HG03575 (cell line): Measurements from ENCODE around the gene IKBKE.

Experiments used
- ATAC-seq: cut with Tn5 transposase; IDR thresholded peaks from one replicate; pipeline ENCODE4 v1.9.1; 2021; ENCODE audit not compliant: unreplicated experiment, insufficient number of reproducible peaks, low FRiP score; ENCODE audit errors: extremely low read depth

Gene IKBKE

DNA sequence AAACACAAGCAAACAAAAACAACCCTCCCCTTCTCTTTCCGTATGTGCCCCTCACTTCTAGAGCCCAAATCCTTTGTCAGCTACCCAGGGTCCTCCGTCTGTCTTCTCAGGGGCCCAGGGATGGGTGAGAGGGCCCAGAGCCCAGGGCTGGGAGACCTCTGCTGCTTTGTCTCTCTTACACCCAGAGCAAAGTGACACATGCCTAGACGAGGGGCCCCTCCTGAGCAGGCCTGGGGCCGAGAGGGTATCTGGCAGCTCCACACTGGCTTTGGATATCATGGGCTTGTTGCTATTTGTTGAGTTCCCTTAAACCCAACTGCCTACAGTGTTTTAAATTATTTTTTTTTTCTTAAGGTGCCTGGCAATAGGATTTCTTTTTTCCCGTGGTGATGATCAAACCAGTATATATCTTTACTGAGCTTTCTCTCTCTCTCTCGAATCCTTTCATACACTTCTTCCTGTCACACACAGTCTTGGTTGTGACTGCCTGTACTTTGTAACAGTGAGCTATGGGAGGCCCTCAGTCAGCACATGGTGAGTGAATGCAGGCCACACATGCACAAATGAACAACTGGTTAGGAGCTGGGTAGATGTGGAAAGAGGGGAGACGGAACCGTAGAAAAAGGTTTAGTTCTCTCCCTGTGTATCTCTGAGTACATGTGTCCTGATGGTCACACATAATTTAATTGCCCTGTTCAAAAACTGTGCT, 51.6 kb downstream of the IKBKE start:
- no peak for ATAC-seq

DNA sequence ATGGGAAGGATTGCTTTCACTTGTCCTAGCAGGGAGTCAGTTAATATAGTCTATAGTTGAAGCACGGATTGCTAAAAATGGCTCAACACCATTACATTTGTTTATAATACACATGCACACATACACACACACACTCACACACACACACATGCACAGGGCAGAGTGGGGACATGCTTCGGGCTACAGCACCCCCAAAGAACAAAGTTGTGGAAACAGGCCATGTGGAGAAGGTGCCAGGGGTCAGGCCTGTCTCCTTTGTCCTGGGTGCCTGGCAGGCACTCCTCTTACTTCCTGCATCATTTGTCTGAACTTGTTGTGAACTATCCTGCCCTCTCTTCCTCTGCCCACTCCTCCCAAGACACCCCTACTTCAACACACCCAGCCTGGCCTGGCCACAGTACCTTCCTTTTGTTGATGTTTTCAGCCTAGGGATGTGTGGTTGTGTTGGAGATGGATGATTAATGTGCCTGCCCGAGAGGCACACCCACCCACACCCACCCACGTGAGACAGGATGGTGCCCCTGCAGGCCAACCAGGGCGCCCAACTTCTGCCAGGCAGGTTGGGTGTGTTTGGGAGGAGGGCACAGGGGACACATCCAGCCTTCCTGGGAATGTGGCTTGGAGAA, 54.6 kb downstream of the IKBKE start:
- ATAC-seq: no peak

DNA sequence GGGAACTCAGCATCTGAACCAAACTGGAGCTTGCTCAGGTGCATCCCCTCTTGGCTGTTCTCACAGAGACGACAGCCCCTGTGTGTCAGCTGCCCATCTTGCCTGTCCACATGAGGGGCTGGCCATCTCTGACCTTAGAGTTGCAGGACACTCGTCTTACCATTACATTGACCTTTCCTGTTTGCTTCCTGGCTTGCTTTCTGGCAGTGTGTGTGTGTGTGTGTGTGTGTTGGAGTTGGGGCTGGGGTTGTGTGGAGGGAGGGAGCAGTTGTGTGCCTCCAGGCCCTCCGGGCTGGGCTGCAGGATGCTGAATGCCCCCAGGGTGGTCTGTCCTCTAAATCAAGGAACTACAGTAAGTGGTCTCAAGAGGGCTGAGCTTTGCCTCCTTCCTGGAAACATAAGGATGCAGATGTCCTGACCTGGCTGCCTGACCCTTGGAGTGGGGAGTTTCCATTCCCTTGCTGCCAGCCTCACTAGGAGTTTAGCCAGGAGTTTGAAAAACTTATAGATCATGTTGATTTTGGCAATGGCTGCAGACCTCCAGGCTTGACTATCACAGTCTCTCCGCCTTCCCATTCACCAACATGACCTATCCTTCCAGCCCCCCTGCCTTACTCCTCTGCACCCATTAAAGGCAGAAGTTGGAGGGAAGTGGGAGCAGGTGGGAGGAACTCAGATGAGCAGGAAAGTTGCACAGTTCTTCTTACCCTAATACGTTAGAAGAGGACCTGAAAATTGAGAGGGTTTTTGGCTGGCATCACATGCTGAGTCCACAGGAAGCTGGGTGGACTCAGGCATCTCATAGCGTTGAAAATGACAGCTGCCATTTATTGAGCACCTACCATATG, 56.0 kb downstream of the IKBKE start:
- ATAC-seq: no peak

DNA sequence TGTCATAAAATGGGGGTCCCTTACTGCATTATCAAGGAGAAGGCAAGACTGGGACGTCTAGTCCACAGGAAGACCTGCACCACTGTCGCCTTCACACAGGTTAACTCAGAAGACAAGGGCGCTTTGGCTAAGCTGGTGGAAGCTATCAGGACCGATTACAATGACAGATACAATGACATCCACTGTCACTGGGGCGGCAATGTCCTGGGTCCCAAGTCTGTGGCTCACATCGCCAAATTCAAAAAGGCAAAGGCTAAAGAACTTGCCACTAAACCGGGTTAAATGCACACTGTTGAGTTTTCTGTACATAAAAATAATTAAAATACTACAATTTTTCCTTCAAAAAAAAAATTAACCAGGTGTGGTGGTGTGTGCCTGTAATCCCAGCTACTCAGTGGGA, 59.1 kb downstream of the IKBKE start:
- no peak for ATAC-seq

DNA sequence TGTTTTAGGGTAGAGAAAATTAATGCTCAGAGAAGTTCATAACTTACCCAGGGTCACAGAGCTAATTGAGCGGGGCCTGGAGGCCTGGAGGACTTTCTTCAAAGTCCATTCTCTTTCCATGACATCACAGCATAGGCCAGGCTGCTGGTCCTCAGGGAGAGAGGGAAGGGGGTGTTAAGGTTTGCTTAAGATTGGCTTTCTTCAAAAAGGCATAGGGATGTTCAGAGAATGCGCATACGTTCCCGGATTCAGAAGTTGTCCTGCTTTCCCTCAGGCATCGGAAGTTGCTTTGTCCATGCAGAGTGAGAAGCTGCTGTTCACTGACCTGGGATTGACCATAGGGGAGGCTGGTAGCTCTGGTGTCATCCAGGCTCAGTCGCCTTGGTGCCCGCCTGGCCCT, 62.1 kb downstream of the IKBKE start:
- no peak for ATAC-seq

DNA sequence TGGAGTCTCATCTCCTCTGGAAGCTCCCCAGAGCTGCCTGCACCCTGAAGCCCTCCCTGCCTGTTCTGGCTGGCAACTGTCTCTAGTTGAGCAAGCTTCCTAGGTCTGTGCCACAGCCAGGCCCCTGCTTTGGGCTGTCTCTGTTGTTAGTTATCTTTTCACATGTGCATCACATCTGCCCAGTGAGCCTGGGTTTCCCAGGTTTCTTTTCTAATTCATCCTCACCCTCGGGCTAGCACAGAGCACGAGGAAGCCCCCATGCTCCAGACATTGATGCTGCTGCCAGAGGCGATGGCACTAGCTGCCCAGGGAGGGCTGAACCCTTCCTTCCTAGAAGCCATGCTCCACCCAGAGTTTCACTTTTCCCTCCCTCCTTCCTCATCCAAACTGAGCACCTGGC, 64.3 kb downstream of the IKBKE start:
- no peak for ATAC-seq

DNA sequence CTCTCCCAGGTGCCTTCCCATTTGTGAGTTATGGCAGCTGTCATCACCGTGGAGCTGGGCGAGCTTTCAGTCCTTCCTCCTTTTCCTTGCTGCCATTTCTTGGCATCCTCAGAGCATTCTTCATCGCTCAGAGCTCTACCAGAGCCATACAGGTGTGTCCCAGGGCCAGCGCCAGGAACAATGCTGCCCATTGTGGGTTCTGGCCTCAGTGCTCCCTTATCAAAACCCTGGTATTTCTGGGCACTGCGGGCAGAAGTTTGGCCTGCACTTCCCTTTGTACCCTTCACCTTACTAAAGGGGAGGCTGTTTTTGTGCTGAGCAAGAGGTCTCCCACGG, 65.5 kb downstream of the IKBKE start:
- no peak for ATAC-seq

DNA sequence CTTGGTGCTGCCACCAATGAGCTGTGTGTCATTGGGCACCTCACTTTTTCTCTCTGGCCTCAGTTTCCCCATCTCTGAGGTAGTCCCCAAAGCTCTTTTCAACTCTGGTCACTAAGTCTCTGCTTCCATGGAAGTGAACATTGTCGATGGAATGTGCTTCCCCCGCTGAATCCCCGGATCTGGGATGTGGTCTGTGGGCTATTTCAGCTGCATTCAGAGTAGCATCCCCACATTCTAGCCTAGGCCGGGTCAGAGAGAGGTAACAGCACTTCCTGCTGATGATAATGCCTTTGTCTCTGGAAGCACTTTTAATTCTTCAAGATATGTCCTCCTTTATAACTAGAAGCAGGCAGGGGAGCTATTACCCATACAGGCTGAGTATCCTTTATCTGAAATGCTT, 66.9 kb downstream of the IKBKE start:
- ATAC-seq: no peak

DNA sequence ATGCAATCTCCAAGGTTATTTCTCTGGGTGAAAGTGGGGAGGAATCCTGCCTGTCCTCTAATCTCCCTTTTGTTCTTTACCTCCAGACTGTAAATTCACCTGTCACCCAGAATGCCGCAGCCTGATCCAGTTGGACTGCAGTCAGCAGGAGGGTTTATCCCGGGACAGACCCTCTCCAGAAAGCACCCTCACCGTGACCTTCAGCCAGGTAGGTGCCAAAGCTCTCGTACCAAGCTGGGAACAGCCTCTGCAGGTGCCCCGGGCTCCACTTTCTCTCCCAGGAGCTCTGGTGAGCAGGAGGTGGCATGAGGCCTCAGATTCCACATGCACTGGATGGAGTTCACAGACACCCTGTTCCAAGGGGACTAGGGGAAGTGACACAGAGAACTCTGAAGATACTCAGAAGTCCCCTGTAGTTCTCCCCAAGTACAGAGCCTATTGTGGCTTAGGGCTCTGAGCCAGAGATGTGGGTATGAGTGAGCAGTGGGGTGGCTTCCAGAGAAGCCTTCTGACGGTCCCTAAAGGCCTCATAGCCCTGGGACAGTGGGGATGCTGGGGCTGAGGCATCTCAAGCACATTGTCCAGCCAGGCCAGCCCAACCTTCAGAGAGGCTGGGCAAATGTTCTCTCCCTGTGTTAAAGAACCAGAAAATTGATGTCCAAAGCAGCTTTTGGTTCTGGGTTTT, 68.0 kb downstream of the IKBKE start:
- no peak for ATAC-seq

DNA sequence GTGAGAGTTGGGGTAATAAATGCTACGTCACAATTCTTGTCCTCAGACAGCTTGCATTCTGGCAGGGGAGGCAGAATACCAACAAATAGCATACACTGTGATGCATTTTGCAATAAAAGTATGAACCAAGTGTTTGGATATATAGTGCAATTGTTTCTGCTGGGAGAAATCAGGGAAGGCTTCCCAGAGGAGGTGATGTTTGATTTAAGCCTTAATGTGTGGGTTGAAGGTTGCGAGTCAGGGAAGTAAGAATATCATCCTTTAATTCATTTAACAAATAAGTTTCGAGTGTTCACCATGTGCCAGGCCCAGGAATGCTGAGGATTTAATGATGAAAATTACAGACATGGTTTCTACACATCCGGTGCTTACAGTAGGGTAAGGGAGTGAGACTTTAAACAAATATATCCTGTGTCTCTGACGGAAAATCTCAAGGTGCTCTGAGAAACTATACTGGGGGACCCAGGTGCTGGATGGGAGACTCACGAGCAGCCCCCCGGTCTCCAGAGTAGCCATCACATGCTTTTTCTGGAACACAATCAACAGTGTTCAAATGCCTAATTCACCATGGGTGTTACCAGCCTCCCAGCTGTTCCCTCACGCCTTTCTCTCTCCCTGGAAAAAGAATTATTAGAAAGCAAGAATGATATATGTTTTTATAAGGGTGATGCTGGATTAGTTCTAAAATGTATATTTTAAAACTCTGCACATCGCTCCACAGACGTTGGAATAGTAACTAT, 68.8 kb downstream of the IKBKE start:
- no peak for ATAC-seq

DNA sequence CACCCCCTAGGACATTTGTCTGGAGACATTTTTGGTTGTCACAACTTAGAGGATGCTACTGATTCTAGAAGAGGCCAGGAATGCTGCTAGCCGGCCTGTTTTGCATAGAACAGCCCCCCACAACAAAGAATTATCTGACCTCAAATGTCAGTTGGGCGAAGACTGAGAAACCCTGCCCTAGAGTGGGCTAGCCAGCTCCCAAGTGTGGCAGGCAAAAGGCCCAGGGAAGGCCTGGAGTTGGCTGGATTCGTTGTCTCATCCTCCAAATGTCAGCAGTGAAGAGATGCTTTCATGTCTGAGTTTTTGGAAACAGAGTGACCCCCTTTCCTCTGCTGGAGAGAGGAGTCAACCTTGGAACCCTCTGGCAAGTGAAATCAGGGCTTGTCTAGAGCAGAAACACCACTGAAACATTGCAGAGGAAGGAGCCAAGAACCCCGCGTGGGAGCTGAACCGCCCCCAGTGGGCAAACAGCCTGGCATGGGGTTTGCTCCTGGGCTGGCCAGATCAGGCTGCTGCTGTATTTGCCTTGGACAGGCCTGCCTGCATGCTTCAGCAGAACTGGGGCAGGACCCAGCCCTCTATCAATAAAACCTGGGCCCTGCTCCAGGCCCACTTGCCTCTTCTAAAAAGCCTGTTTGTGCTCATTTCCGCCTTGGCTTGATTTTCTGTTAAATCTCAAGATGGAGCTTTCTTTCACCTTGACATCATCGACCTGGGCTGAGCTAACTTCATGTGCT, 69.9 kb downstream of the IKBKE start:
- no peak for ATAC-seq

DNA sequence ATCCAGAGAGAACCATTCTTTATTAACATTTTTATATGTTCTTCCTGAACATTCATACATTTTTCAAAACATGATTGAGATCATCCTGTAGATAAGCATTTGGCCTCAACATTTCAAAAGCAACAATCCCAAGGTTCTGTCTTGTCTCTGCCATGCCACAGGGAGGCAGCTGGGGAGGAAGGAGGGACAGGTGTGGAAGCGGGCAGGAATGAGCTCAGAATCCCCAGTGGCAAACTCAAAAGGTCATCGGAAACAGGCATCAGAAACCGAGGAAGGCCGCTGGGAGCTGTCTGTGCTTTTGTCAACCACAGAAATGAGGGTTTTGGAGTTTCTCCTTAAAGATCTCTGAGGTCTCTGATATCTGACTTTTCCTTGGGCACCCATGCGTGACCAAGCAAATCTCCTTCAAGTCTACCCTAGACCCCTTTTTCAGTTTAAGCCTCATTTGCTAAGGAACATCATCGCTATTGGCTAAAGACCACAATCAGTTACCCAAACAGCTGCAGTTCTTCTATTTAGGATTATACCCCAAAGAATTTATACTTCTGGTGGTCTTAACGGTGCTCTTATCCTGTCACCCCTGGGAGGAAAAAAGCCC, 71.1 kb downstream of the IKBKE start:
- no peak for ATAC-seq

DNA sequence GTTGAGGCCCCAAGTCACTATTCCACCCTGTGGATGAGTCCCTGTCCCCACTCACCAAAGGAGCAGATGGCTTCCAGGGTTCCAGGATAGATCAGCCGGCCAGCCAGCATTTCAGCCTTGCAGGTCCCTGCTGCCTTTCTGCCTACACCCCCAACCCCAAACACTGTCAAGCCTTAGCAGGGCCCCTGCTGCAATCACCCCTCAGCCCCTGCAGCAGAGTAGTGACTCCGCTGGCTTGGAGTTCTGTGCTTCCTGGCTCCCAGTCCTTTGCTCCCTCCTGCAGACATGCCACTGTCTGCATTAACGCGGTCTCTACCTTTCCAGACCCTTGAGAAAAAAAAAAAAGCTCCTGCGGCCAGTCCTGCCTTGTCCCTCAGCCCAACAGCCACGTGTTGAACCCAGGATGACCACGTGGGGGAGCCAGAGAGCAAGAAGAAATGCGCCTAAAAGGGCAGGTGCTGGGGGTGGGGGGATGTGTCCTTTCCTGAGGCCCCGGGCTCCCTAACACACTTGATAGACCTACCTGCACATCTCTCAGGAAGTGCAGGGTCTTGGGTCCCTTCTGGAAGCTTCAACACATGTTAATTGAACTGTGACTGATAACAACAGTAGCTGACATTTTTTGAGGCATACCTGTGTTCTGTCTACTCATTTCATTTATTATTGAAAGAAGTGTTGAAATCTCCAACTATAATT, 74.4 kb downstream of the IKBKE start:
- no peak for ATAC-seq

DNA sequence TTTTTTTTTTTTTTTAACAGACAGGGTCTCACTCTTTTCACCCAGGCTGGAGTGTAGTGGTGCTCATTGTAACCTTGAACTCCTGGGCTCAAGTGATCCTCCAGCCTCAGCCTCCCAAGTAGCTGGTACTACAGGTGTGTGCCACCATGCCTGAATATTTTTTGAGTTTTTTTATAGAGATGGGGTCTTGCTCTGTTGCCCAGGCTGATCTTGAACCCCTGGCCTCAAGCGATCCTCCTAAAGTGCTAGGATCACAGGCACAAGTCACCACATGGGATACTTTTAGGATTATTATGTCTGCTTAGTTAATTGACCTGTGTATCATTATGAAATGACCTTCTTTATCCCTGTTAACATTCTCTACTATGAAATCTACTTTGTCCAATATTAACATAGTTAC, 75.1 kb downstream of the IKBKE start:
- ATAC-seq: no peak
